ENCODE measurements around the gene OR8D2. TPM values are rescaled to one million over a fixed set of nuclear protein-coding genes. Genes with fewer than 3 reads are reported as not detected.

The OR8D2 gene
- total RNA-seq, 1 donor from 2014 or later: not detected

- H3K9me3 Mint-ChIP-seq (ENCODE audit: low read depth): no peaks in the 10 kb centered on the region
- TF ChIP-seq CTCF (IDR thresholded peaks at IDR 0.05): no peak
- no peaks in the 10 kb centered on the region for H3K4me1 Mint-ChIP-seq (ENCODE audit: low read depth)
- H3K27me3 Mint-ChIP-seq (ENCODE audit: low read depth): peaks cover 9% of the 10 kb centered on the region
- no peak overlapping the region for H3K4me3 Mint-ChIP-seq (ENCODE audit: unreplicated experiment)
- DNase-seq (ENCODE audit: low spot score): no peak
- no peak overlapping the region for H3K27ac Mint-ChIP-seq (ENCODE audit: unreplicated experiment)
- no peaks in the 10 kb centered on the region for H3K36me3 Mint-ChIP-seq (ENCODE audit: low read depth)
Observed at GRCh38 chr11:124315052-124315451, 4.9 kb downstream of the OR8D2 start.

GRCh38 chr11:124313849-124314248, 6.1 kb downstream of the OR8D2 start, which contains the start of gene OR8D1:
OR8D1 (minus strand) TSS chr11:124313949; CDS start chr11:124310766, 3,183 bp downstream.
- Mint-ChIP-seq H3K27ac (ENCODE audit: unreplicated experiment) (no peak within 1 kb of the TSS), H3K9me3 (ENCODE audit: low read depth) (no peaks in the 10 kb centered on the region), H3K27me3 (ENCODE audit: low read depth) (peaks cover 15% of the 10 kb centered on the region), H3K4me1 (ENCODE audit: low read depth) (no peaks in the 10 kb centered on the region), H3K4me3 (ENCODE audit: unreplicated experiment) (no peak within 1 kb of the TSS), H3K36me3 (ENCODE audit: low read depth) (no peaks in the 10 kb centered on the region)
- DNase-seq (ENCODE audit: low spot score): no peak
- TF ChIP-seq CTCF (IDR thresholded peaks at IDR 0.05): no peak

GRCh38 chr11:124313131-124313530, 6.9 kb downstream of the OR8D2 start:
- H3K36me3 Mint-ChIP-seq (ENCODE audit: low read depth): no peaks in the 10 kb centered on the region
- no peaks in the 10 kb centered on the region for H3K4me1 Mint-ChIP-seq (ENCODE audit: low read depth)
- no peak for DNase-seq (ENCODE audit: low spot score)
- H3K27me3 Mint-ChIP-seq (ENCODE audit: low read depth): peaks cover 20% of the 10 kb centered on the region
- TF ChIP-seq CTCF (IDR thresholded peaks at IDR 0.05): no peak
- H3K4me3 Mint-ChIP-seq (ENCODE audit: unreplicated experiment): no peak overlapping the region
- no peaks in the 10 kb centered on the region for H3K9me3 Mint-ChIP-seq (ENCODE audit: low read depth)
- no peak overlapping the region for H3K27ac Mint-ChIP-seq (ENCODE audit: unreplicated experiment)

GRCh38 chr11:124311670-124312069, 8.3 kb downstream of the OR8D2 start:
- TF ChIP-seq CTCF (IDR thresholded peaks at IDR 0.05): no peak
- Mint-ChIP-seq H3K36me3 (ENCODE audit: low read depth) (no peaks in the 10 kb centered on the region), H3K9me3 (ENCODE audit: low read depth) (no peaks in the 10 kb centered on the region), H3K4me3 (ENCODE audit: unreplicated experiment) (no peak overlapping the region), H3K4me1 (ENCODE audit: low read depth) (no peaks in the 10 kb centered on the region), H3K27me3 (ENCODE audit: low read depth) (peaks cover 17% of the 10 kb centered on the region), H3K27ac (ENCODE audit: unreplicated experiment) (no peak overlapping the region)
- no peak for DNase-seq (ENCODE audit: low spot score)

- Mint-ChIP-seq H3K4me3 (ENCODE audit: unreplicated experiment) (no peak overlapping the region), H3K9me3 (ENCODE audit: low read depth) (no peaks in the 10 kb centered on the region), H3K4me1 (ENCODE audit: low read depth) (no peaks in the 10 kb centered on the region), H3K27me3 (ENCODE audit: low read depth) (peaks cover 17% of the 10 kb centered on the region), H3K36me3 (ENCODE audit: low read depth) (no peaks in the 10 kb centered on the region), H3K27ac (ENCODE audit: unreplicated experiment) (no peak overlapping the region)
- DNase-seq (ENCODE audit: low spot score): no peak
- TF ChIP-seq CTCF (IDR thresholded peaks at IDR 0.05): no peak
Observed at GRCh38 chr11:124311269-124311668, 8.7 kb downstream of the OR8D2 start.

Measured in chondrocyte (in vitro differentiated cells).